GM19099 (cell line): ENCODE data around the gene ANKRD9.

Source experiments
- POLR2A ChIP-seq: IDR thresholded peaks from 3 replicates; pipeline ENCODE4 v1.6.1; 2011; ENCODE audit warnings: low read depth; ENCODE audit not compliant: insufficient read length; ENCODE audit errors: extremely low read depth

Gene ANKRD9

DNA sequence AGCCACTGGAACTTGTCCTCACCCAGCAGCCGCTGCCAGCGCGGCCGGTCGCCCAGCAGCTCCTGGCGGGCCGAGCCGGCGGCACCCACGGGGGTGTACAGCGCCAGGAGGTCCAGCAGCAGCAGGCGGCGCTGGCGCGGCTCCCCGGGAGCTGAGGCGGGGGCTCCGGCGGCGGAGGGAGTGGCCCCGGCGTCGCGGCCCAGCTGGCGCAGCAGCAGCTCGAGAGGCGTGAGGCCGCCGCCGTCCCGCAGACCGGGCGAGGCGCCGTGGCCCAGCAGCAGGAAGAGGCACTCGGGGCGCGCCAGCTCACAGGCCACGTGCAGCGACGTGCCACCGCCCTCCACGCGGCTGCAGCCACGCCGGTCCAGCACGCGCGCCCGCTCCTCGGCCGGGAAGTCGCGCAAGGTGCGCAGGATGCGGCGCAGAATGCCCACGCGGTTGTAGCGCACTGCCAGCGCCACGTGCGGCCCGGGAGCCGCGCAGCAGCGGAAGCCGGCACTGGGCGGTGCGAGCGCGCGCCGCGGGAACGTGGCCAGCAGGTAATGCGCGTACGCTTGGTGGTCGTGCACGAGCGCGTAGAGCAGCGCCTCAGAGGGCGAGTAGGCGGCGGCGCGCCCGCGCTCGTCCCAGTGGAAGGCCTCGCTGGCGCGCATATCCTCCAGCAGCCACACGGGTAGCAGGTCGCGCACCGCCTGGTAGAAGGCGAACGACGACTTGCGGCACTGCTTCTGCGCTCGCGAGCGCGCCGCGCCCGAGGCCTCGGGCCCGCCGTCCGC lies 2.3 kb downstream of the ANKRD9 start:
- TF ChIP-seq POLR2A = no peak

DNA sequence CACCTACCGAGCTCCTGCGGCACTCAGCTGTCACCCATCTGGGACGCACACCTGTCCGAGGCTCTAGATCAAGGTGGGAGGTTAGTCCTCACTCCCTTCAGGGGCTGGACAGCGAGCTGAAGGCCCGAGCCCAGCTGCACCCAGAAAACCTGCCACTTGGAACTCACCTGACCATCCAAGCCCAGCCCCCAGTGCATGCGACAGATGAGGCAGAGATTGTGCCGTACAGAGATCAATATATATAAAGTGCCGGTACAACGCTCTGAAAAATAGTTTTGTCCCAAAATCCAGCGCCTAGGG lies 3.0 kb downstream of the ANKRD9 start:
- no peak for TF ChIP-seq POLR2A

DNA sequence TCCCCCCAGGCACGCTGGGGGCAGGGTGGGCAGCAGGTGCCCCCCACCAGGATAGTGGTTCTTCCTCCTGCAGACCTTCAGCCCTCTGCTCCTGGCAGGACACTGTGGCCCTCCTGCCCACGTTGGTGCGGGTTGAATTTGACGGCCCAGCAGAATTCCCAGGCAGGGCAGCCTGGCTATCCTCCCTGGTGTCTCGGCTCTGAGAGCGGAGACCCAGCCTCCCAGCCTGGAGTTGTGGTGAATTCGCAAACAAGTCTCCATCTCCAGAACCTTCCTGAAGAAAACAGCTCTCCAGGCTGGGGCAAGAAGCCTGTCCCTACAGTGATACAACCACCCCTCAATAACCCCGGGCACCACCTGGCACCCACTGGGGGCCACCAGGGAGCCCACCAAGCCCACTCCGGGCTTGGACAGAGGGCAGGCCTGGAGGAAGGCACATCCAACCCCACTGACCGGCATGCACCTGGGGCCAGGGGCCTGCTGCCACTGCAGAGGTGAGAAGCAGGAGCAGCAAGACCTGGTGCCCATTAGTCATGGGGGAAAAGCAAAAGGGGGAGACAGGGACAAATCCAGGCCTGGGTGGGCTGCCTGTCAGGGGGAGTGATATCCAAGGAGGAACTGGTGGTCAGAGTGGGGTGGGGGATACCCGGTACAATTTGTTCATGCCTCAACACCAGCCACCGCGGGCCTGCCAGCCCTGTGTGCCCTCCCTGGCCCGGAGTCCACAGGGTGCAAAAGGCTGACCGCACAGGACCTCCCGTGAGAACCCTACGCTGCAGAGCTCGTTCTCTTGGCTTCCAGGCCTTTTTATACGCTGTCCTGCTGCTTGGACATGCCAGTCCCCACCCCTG lies 3.6 kb downstream of the ANKRD9 start:
- TF ChIP-seq POLR2A = no peak

DNA sequence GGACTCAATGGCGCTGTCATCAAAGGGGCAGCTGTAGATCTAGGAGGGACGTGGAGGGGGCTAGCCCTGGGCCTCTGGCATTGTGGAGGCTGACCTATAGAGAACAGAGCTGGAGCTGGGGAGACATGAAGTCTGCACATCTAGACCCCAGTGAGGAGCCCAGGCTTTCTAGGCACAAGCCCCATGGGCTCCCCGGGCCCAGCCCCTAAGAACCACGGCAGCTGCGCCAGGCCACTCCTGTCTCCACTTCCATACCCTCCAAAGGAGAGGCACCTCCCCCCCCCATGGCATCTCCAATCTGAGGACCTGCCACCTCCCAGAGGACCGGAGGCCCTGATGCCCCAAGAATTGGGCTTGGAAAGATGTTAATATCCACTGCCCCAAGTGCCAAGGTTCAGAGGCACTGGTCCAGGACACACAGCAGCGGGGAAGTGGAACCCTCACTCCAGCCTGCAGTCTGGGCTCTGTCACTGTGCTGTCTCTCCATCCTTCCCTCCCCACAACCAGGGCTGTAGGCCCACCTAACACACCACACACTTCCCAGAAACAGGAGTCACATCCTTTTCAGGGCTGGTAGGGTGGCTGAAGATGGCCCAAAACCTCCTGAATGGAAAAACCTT lies 4.5 kb downstream of the ANKRD9 start:
- no peak for TF ChIP-seq POLR2A

DNA sequence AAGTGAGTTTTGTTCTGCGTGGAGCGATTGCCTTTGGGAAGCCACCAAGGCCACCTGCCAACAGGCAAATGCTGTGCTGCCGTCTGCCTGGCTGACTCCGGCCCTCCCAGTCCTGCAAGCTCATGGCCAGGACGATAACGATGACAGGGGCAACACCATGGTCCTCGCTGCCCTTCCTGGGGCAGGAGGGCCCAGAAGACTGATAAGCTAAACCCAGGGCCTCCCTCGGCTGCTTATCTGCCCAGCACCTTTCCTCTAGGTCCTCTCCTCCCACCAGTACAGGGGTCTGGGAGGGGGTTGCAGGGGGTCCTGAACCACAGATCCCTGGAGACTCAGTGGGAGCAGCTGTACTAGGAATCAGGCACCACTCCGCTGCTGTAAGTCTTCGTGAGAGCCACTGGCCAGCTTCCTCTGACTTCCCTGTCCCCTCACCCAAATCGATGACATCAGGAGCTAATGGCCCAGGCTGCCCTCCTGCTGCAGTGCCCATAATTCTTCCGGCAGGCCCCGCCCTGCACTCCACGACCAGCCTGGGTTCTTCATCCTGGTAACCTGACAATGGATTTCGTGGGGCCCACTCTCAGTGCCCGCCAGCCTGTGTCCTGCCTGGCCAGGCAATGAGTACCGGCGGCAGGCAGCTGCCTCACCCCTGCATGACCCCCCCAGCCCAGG lies 5.1 kb downstream of the ANKRD9 start:
- no peak for TF ChIP-seq POLR2A

DNA sequence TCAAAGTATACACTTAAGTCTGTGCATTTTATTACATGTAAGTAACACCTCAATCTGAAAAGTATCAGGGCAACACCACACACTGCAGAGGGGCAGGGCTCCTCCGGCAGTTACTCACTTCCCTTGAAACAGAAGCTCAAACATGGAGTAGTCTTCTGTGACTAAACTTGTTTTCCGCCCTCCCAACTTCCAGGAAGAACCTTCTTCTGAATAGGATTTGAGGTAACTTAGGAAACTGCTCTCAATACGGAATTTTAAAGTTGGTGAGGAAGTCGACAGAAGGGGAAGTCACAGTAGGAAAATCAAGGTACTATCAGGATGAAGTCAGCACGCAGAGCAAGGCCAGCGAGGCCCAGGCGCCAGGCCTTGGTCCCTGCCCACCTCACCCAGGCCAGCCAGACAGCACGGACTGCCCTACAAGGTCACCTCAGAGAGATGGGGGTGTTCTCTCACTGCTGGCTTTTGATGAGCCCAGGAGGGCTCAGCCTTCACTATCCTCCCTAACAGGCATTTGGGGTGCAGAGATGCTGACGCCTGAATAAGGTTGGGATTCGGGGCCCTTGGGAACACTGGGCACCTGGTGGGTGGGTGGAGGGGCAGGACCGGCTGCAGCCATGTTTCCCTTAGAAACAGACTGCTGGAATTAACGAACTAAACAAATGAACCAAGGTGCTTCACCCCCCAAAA lies 5.8 kb downstream of the ANKRD9 start:
- TF ChIP-seq POLR2A = no peak

- no peak for TF ChIP-seq POLR2A
These were observed 7.0 kb downstream of the ANKRD9 start for GRCh38 chr14:102502571-102502970.

DNA sequence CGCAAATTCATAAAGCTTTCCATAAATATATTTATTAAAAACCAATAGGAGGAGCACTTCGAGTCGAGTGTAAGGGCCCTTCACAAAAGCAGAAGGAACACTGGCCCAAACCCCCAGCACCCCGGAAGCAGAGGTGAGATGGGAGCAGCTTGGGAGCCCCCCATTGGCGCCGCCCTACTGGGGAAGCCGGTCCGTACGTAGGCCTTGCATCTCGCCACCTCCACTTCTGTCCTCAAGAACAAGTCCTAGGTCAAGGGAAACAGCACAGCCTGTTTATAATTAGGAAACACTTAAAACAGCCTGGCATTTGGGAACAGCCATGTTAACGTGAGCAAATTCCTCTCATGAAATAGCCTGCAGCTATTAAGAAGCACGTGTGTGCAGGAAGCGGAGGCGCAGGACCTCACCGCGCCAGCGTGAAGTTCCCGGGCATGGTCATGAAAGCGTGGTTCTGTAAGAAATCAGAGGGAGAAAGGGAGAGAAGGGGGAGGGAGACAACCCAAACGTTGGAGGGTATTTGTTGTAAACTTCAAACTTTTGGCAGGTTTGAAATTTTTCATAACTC lies 7.7 kb downstream of the ANKRD9 start:
- TF ChIP-seq POLR2A = no peak

- no peak for TF ChIP-seq POLR2A
These were observed 8.9 kb downstream of the ANKRD9 start for GRCh38 chr14:102500713-102501112.

- TF ChIP-seq POLR2A = no peak
These were observed 9.4 kb downstream of the ANKRD9 start for GRCh38 chr14:102500158-102500662.

GRCh38 chr14:102499401-102500157 lies 10.0 kb downstream of the ANKRD9 start:
- TF ChIP-seq POLR2A = no peak

DNA sequence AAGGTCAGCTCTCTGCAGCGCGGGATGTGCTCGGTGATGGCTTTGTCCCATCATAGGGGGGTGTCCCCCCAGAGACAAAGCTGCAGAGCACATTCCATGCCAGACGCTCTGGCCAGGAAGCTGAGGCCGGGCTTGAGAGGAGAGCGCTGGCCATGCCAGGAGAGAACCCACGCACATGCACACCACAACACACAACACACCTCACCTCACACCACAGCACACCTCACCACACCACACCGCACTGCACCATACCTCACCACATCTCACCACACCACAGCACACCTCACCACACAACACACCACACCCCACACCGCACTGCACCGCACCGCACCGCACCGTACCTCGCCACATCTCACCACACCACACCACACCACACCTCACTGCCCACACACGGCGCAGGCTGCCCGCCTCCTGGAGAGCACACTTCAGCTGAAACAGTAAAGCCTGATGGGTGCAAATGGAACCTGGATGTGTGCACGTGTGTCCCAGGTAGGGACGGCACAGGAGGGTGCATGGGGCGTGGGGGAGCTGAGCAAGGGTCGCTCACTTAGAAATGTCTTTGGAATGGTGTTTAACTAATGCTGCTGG lies 10.8 kb downstream of the ANKRD9 start:
- no peak for TF ChIP-seq POLR2A

DNA sequence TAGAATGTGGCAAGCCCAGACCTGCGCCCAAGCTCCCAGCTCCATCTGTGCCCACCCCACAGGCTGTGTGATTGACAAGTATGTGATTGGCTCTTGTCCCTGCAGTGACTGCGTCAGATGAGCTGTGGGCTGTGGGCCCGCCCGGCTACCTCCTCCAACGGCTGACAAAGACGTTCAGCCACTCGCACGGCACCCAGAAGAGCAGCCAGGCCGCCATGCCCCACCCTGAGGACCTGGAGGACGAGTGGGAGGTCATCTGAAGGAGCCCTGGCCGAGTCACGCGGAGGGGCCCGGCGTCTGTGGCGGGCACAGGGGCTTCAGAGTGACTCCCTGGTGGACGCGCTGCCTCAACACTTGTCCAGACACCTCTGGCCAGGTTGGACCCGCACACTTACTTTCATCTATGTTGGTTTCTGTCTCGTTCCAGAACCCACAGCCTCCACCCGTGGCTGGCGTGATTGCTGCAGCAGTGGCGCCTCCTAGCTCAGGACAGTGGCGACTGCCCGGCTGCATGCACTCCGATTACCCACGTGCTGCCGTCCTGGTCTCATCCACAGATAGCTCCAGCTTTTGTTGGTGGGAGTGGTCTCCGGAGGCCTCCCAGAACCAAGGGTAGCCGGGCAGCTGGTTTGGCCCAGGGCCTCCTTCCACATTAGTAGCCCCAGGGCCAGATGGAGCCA lies 11.4 kb downstream of the ANKRD9 start:
- no peak for TF ChIP-seq POLR2A
